Activated T-helper 9 cell treated with anti-CD3 and anti-CD28 coated beads, Interleukin-2, amount 50 U/mL, for 16 hours (primary cell): Measurements from ENCODE around the gene CLASP1.
"Not testable (repeated sequence)": the region's sequence is repeated elsewhere in the genome, so short reads cannot be mapped to it uniquely, and the experiment has no call there.

Experiments used
- DNase-seq: peaks from one replicate; pipeline ENCODE4 v3.0.0-alpha.2; 2020; ENCODE audit warnings: low read depth

The CLASP1 gene

GRCh38 chr2:121579309-121579708 lies 70.0 kb downstream of the CLASP1 start:
- DNase-seq = no peak

- no peak for DNase-seq
Measured at GRCh38 chr2:121577381-121577780, 71.9 kb downstream of the CLASP1 start.

- DNase-seq = no peak
Measured at GRCh38 chr2:121576263-121576662, 73.0 kb downstream of the CLASP1 start.

- no peak for DNase-seq
Measured at GRCh38 chr2:121575800-121576199, 73.5 kb downstream of the CLASP1 start.

- no peak for DNase-seq
Measured at GRCh38 chr2:121570667-121571055, 78.6 kb downstream of the CLASP1 start.

GRCh38 chr2:121570036-121570666 lies 79.1 kb downstream of the CLASP1 start:
- DNase-seq = no peak

- no peak for DNase-seq
Measured at GRCh38 chr2:121567957-121568409, 81.3 kb downstream of the CLASP1 start.

- DNase-seq = no peak
Measured at GRCh38 chr2:121567452-121567851, 81.8 kb downstream of the CLASP1 start.

- no peak for DNase-seq
Measured at GRCh38 chr2:121565389-121566250, 83.6 kb downstream of the CLASP1 start.

GRCh38 chr2:121564905-121565304 lies 84.4 kb downstream of the CLASP1 start:
- no peak for DNase-seq

GRCh38 chr2:121563754-121564153 lies 85.5 kb downstream of the CLASP1 start:
- not testable (repeated sequence) for DNase-seq

- DNase-seq = no peak
Measured at GRCh38 chr2:121562269-121563176, 86.7 kb downstream of the CLASP1 start.

- no peak for DNase-seq
Measured at GRCh38 chr2:121561617-121562268, 87.5 kb downstream of the CLASP1 start.

- DNase-seq = no peak
Measured at GRCh38 chr2:121558329-121558728, 90.9 kb downstream of the CLASP1 start.

GRCh38 chr2:121555008-121555407 lies 94.3 kb downstream of the CLASP1 start:
- no peak for DNase-seq

- DNase-seq = not testable (repeated sequence)
Measured at GRCh38 chr2:121552477-121553180, 96.6 kb downstream of the CLASP1 start.

- no peak for DNase-seq
Measured at GRCh38 chr2:121550669-121551068, 98.6 kb downstream of the CLASP1 start.

- no peak for DNase-seq
Measured at GRCh38 chr2:121547646-121548045, 101.6 kb downstream of the CLASP1 start.

- DNase-seq = no peak
Measured at GRCh38 chr2:121545913-121546312, 103.3 kb downstream of the CLASP1 start.

GRCh38 chr2:121545257-121545656 lies 104.0 kb downstream of the CLASP1 start:
- DNase-seq = no peak

GRCh38 chr2:121541495-121541894 lies 107.8 kb downstream of the CLASP1 start:
- DNase-seq = no peak
